ENCODE data around the gene CFAP61. TPM values are rescaled to one million over a fixed set of nuclear protein-coding genes. Genes with fewer than 3 reads are reported as not detected.

CFAP61 gene
- total RNA-seq, 1 experiment from 2014 or later = 1.5 TPM

GRCh38 chr20:20364593-20365479 lies 312.5 kb downstream of the CFAP61 start:
- no peak for DNase-seq (ENCODE audit: low read depth)

- no peak for DNase-seq (ENCODE audit: low read depth)
Measured at GRCh38 chr20:20365480-20366161, 313.3 kb downstream of the CFAP61 start.

- DNase-seq (ENCODE audit: low read depth) = no peak
Measured at GRCh38 chr20:20366551-20366875, 314.2 kb downstream of the CFAP61 start.

GRCh38 chr20:20366876-20367574 lies 314.7 kb downstream of the CFAP61 start:
- DNase-seq (ENCODE audit: low read depth) = peak; percentile 4

- DNase-seq (ENCODE audit: low read depth) = no peak
Measured at GRCh38 chr20:20367575-20368417, 315.5 kb downstream of the CFAP61 start, which contains the start of gene INSM1. Gene INSM1 (plus strand): TSS chr20:20368104. CDS start chr20:20368268, 164 bp downstream.

GRCh38 chr20:20368418-20369249 lies 316.3 kb downstream of the CFAP61 start:
- peak; percentile 19 for DNase-seq (ENCODE audit: low read depth)

GRCh38 chr20:20369250-20370093 lies 317.1 kb downstream of the CFAP61 start:
- DNase-seq (ENCODE audit: low read depth) = peak; percentile 18

- no peak for DNase-seq (ENCODE audit: low read depth)
Measured at GRCh38 chr20:20370094-20370575, 317.8 kb downstream of the CFAP61 start.

GRCh38 chr20:20371083-20371482 lies 318.8 kb downstream of the CFAP61 start:
- DNase-seq (ENCODE audit: low read depth) = no peak

GRCh38 chr20:20371681-20372080 lies 319.3 kb downstream of the CFAP61 start:
- no peak for DNase-seq (ENCODE audit: low read depth)

- peak; percentile 56 for DNase-seq (ENCODE audit: low read depth)
Measured at GRCh38 chr20:20373091-20373571, 320.8 kb downstream of the CFAP61 start.

GRCh38 chr20:20375862-20376261 lies 323.5 kb downstream of the CFAP61 start:
- DNase-seq (ENCODE audit: low read depth) = no peak

GRCh38 chr20:20386192-20386591 lies 333.9 kb downstream of the CFAP61 start:
- DNase-seq (ENCODE audit: low read depth) = no peak

GRCh38 chr20:20390393-20390792 lies 338.1 kb downstream of the CFAP61 start:
- DNase-seq (ENCODE audit: low read depth) = no peak

- DNase-seq (ENCODE audit: low read depth) = no peak
Measured at GRCh38 chr20:20391115-20391514, 338.8 kb downstream of the CFAP61 start.

GRCh38 chr20:20391766-20392165 lies 339.4 kb downstream of the CFAP61 start:
- DNase-seq (ENCODE audit: low read depth) = no peak

- no peak for DNase-seq (ENCODE audit: low read depth)
Measured at GRCh38 chr20:20393207-20394120, 341.1 kb downstream of the CFAP61 start.

- DNase-seq (ENCODE audit: low read depth) = no peak
Measured at GRCh38 chr20:20395087-20395486, 342.8 kb downstream of the CFAP61 start.

All from Daoy (cell line).